BJ (cell line): ENCODE data around the gene RAB11FIP2. TPM values are rescaled to one million over a fixed set of nuclear protein-coding genes. Genes with fewer than 3 reads are reported as not detected.

ENCODE experiments used
- CTCF ChIA-PET: fragments of 350-600 bp; formaldehyde crosslinking; extraction: SDS; loops from one replicate; lab custom pipeline; 2021; ENCODE audit warnings: antibody characterized with exemption, inconsistent platforms; lab: Yijun Ruan, JAX
- POLR2A ChIA-PET: fragments of 300-600 bp; sonication (Branson Sonifier 250); formaldehyde crosslinking; extraction: SDS; loops from one replicate; lab custom pipeline; 2021; ENCODE audit warnings: antibody characterized with exemption; lab: Charles Lee
- DNase-seq: peaks from one replicate; pipeline ENCODE4 v3.0.0-alpha.2; 2011; ENCODE audit warnings: low read depth
- H3K27me3 ChIP-seq: 2 replicates; pipeline ENCODE4 v1.6.0; 2011; ENCODE audit warnings: low read length; ENCODE audit not compliant: control insufficient read depth, insufficient read depth
- H3K36me3 ChIP-seq: 2 replicates; pipeline ENCODE4 v1.5.1; 2011; ENCODE audit warnings: low read length; ENCODE audit not compliant: control insufficient read depth, insufficient read depth
- H3K4me3 ChIP-seq: 2 replicates; pipeline ENCODE4 v1.5.1; 2011; ENCODE audit warnings: low read depth, mild to moderate bottlenecking, control low read depth, low read length
- polyA plus RNA-seq: library from polyadenylated mRNA; depleted of rRNA; stranded (reverse); fragments of >200 nt; gene quantifications from 2 replicates; pipeline ENCODE4 v1.2.3, GENCODE V29; 2011
- TF ChIP-seq, protein P1 (sequence below): IDR thresholded peaks from 2 replicates; pipeline ENCODE4 v1.5.1; 2011; ENCODE audit warnings: low read depth, mild to moderate bottlenecking, control low read depth, inconsistent platforms, low read length, moderate library complexity; ENCODE audit not compliant: insufficient read depth

Gene RAB11FIP2
- polyA plus RNA-seq, 1 experiment: 5.2 TPM

DNA sequence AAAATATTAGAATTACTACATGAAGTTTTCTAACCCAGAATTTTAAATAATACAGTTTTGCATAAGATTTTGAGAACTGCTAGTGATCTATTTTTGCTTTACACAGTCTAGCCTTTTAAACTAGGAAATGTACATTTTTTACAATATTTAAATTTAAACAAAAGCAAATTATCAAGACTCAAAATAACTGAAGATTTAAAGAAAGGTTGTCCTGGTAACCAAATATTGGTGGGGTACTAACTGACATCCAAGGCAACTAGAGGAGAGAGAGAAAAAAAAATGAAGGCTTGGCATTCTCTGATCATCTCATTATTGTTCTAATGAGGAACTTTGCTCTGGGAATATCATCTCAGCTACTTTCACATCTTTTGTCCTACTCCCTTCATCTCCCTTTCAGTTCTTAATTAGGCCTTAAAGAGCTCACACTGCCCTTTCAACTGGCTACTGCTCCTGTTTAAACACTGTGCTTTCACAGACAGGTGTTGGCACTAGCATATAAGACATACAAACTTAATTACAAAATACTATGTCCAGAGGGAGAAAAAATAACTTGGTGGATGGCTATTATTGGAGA is 33.7 kb downstream of the RAB11FIP2 start:
- Histone ChIP-seq H3K36me3 (no peaks in the 10 kb centered on the region), H3K4me3 (no peak overlapping the region), H3K27me3 (no peaks in the 10 kb centered on the region)
- no peak for DNase-seq
- ChIA-PET POLR2A (no interaction called here), CTCF (interaction anchor here (1.2 kb wide), 1 partner anchor 228 kb away, joined by 3 read pairs; no protein-coding TSS in a partner anchor)
- TF ChIP-seq, protein P1, sequence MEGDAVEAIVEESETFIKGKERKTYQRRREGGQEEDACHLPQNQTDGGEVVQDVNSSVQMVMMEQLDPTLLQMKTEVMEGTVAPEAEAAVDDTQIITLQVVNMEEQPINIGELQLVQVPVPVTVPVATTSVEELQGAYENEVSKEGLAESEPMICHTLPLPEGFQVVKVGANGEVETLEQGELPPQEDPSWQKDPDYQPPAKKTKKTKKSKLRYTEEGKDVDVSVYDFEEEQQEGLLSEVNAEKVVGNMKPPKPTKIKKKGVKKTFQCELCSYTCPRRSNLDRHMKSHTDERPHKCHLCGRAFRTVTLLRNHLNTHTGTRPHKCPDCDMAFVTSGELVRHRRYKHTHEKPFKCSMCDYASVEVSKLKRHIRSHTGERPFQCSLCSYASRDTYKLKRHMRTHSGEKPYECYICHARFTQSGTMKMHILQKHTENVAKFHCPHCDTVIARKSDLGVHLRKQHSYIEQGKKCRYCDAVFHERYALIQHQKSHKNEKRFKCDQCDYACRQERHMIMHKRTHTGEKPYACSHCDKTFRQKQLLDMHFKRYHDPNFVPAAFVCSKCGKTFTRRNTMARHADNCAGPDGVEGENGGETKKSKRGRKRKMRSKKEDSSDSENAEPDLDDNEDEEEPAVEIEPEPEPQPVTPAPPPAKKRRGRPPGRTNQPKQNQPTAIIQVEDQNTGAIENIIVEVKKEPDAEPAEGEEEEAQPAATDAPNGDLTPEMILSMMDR: no peak

DNA sequence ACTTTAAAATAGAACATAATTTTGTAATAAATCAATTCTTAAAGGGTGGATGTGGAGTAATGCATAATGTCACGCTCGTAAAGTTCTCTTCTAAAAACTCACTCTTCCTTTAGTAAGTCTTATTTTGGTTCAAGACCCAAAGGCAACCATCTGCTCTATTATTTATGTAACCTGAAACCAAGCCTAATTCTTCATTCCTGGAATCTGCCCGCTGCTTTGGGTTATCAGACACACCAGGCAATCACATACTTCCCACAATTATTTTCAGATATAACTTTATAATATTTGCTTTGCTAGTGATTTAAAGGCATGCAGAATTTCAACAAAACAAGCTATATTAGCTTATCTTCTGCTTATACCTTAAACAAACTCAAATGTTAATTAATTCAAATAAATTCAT is 39.0 kb downstream of the RAB11FIP2 start:
- H3K27me3 ChIP-seq: no peaks in the 10 kb centered on the region
- TF ChIP-seq, protein P1: no peak
- no peak for DNase-seq
- no peaks in the 10 kb centered on the region; the same call in none of the 2 replicates for H3K36me3 ChIP-seq
- CTCF ChIA-PET: no interaction called here
- POLR2A ChIA-PET: no interaction called here
- no peak overlapping the region for H3K4me3 ChIP-seq

DNA sequence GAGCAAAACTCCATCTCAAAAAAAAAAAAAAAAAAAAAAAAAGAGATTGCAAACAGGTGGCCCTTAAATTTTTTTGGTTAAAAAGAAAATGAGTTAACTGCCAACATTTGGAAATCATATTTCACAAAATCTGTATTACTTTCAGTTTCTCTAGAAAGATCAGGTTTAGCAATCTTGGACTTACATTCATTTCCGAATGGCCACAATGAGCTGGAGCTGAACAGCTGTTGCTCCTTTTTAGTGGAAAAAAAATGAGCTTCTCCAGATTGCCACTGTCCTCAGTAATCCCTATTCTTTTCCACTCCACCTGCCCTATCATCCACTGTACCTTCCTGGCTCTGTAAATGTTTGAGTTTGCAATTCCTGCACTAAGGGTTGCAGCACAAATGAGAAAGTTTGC is 43.6 kb downstream of the RAB11FIP2 start:
- DNase-seq: no peak
- TF ChIP-seq, protein P1: no peak
- Histone ChIP-seq H3K27me3 (no peaks in the 10 kb centered on the region), H3K4me3 (no peak overlapping the region), H3K36me3 (no peaks in the 10 kb centered on the region; the same call in none of the 2 replicates)
- CTCF ChIA-PET: no interaction called here
- POLR2A ChIA-PET: no interaction called here

DNA sequence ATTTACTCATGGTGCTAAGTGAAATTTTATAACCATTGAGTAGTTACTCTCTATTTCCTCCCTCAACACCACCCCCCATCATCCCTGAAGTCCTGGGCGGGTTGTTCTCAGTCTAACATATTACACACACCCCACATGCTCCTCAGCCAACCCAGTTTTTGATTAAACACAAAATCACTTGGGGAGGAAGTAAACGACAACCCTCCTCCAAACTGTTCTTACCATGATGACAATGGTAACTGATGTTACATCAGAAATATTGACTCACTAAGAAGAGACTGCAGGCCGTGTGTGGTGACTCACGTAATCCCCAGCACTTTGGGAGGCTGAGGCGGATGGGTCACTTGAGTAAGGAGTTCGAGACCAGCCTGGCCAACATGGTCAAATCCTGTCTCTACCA is 44.2 kb downstream of the RAB11FIP2 start:
- no peak for DNase-seq
- no peaks in the 10 kb centered on the region; the same call in none of the 2 replicates for H3K36me3 ChIP-seq
- H3K4me3 ChIP-seq: no peak overlapping the region
- ChIA-PET POLR2A (no interaction called here), CTCF (no interaction called here)
- TF ChIP-seq, protein P1: no peak
- H3K27me3 ChIP-seq: no peaks in the 10 kb centered on the region

DNA sequence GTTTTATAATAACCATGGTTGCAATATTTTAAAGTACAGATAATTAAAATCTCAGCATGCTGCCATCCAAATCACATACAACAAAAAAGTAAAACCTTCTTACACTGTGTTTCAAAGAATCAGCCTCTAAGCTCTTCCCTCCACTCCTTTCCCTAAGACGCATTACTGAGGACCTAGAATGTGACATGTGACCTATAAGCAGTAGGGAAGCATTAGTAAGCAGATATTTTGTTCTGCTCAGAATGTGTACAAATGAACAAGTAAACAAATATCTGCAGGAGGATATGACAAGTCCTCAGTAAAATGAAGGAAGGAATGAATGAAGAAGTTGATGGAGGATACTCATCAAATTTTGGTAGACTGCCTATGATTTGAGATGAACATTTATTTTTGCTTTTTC is 49.1 kb downstream of the RAB11FIP2 start:
- TF ChIP-seq, protein P1: no peak
- ChIA-PET POLR2A (no interaction called here), CTCF (no interaction called here)
- H3K27me3 ChIP-seq: no peaks in the 10 kb centered on the region
- DNase-seq: no peak
- no peaks in the 10 kb centered on the region for H3K36me3 ChIP-seq
- H3K4me3 ChIP-seq: no peak overlapping the region
